H9 (cell line): ENCODE measurements around the gene FHOD1. TPM values are rescaled to one million over a fixed set of nuclear protein-coding genes. Genes with fewer than 3 reads are reported as not detected.

ENCODE experiments used
- DNase-seq: peaks from one replicate; pipeline ENCODE4 v3.0.0-alpha.2; 2017
- H2AFZ ChIP-seq: one replicate; pipeline ENCODE4 v1.6.1; 2013; ENCODE audit warnings: mild to moderate bottlenecking, low read length, control low read depth, moderate library complexity
- H2AK5ac ChIP-seq: 2 replicates; pipeline ENCODE4 v1.6.1; 2013; ENCODE audit warnings: low read length, control low read depth, mixed read lengths; ENCODE audit not compliant: insufficient read length
- H2BK120ac ChIP-seq: one replicate; pipeline ENCODE4 v1.6.1; 2013; ENCODE audit warnings: low read depth, mild to moderate bottlenecking, low read length, control low read depth, inconsistent platforms; ENCODE audit not compliant: poor library complexity, severe bottlenecking
- H2BK12ac ChIP-seq: 2 replicates; pipeline ENCODE4 v1.6.1; 2013; ENCODE audit warnings: low read length, control low read depth, mixed read lengths, low read depth; ENCODE audit not compliant: insufficient read length
- H2BK15ac ChIP-seq: 2 replicates; pipeline ENCODE4 v1.6.1; 2013; ENCODE audit warnings: low read depth, low read length, control low read depth
- H2BK20ac ChIP-seq: one replicate; pipeline ENCODE4 v1.6.1; 2013; ENCODE audit warnings: low read depth, mild to moderate bottlenecking, low read length, control low read depth, inconsistent platforms; ENCODE audit not compliant: poor library complexity, severe bottlenecking
- H2BK5ac ChIP-seq: 2 replicates; pipeline ENCODE4 v1.6.1; 2013; ENCODE audit warnings: low read length, control low read depth, mixed read lengths; ENCODE audit not compliant: insufficient read length
- H3K14ac ChIP-seq: 2 replicates; pipeline ENCODE4 v1.6.1; 2013; ENCODE audit warnings: low read length, control low read depth; ENCODE audit not compliant: insufficient read depth
- H3K18ac ChIP-seq: 2 replicates; pipeline ENCODE4 v1.6.1; 2013; ENCODE audit warnings: low read depth, mild to moderate bottlenecking, mixed read lengths, low read length, control low read depth; ENCODE audit not compliant: insufficient read length
- H3K23ac ChIP-seq: 2 replicates; pipeline ENCODE4 v1.6.1; 2013; ENCODE audit warnings: low read length, control low read depth, mixed read lengths, low read depth; ENCODE audit not compliant: insufficient read length
- H3K23me2 ChIP-seq: 2 replicates; pipeline ENCODE4 v1.6.1; 2013; ENCODE audit warnings: low read depth, mild to moderate bottlenecking, mixed read lengths, low read length, control low read depth; ENCODE audit not compliant: insufficient read length, poor library complexity, severe bottlenecking
- H3K27ac ChIP-seq: 2 replicates; pipeline ENCODE4 v1.5.1; 2013; ENCODE audit warnings: low read length, control low read depth, mixed read lengths, low read depth; ENCODE audit not compliant: insufficient read length
- H3K27me3 ChIP-seq: 2 replicates; pipeline ENCODE4 v1.6.1; 2013; ENCODE audit warnings: low read length, control low read depth, inconsistent platforms; ENCODE audit not compliant: insufficient read depth
- H3K4ac ChIP-seq: 2 replicates; pipeline ENCODE4 v1.6.1; 2013; ENCODE audit warnings: low read depth, mild to moderate bottlenecking, control low read depth, inconsistent platforms, low read length, moderate library complexity
- H3K4me1 ChIP-seq: 2 replicates; pipeline ENCODE4 v1.6.1; 2013; ENCODE audit warnings: low read length, control low read depth, inconsistent platforms; ENCODE audit not compliant: insufficient read depth
- H3K4me2 ChIP-seq: 2 replicates; pipeline ENCODE4 v1.6.1; 2013; ENCODE audit warnings: low read length, control low read depth, mixed read lengths; ENCODE audit not compliant: insufficient read length, insufficient read depth
- H3K56ac ChIP-seq: 2 replicates; pipeline ENCODE4 v1.6.1; 2013; ENCODE audit warnings: low read depth, mild to moderate bottlenecking, mixed read lengths, low read length, control low read depth; ENCODE audit not compliant: insufficient read length
- H3K79me1 ChIP-seq: 2 replicates; pipeline ENCODE4 v1.6.1; 2013; ENCODE audit warnings: low read depth, mild to moderate bottlenecking, moderate library complexity, low read length, control low read depth, inconsistent platforms; ENCODE audit not compliant: insufficient read depth, poor library complexity, severe bottlenecking
- H3K79me2 ChIP-seq: 2 replicates; pipeline ENCODE4 v1.6.1; 2013; ENCODE audit warnings: low read length, control low read depth, inconsistent platforms; ENCODE audit not compliant: insufficient read depth
- H3K9ac ChIP-seq: 2 replicates; pipeline ENCODE4 v1.6.1; 2013; ENCODE audit warnings: low read length, control low read depth, mixed read lengths; ENCODE audit not compliant: insufficient read length; ENCODE audit errors: extremely low read depth
- H3K9me3 ChIP-seq: one replicate; pipeline ENCODE4 v1.6.1; 2013; ENCODE audit warnings: low read depth, low read length, inconsistent platforms; ENCODE audit not compliant: control insufficient read depth
- H3T11ph ChIP-seq: one replicate; pipeline ENCODE4 v1.6.1; 2013; ENCODE audit warnings: mild to moderate bottlenecking, low read length, control low read depth, inconsistent platforms
- H4K20me1 ChIP-seq: one replicate; pipeline ENCODE4 v1.6.1; 2013; ENCODE audit not compliant: control insufficient read depth, insufficient read length, insufficient read depth
- H4K5ac ChIP-seq: 2 replicates; pipeline ENCODE4 v1.6.1; 2013; ENCODE audit warnings: low read depth, mild to moderate bottlenecking, mixed read lengths, low read length, control low read depth; ENCODE audit not compliant: insufficient read length
- H4K8ac ChIP-seq: replicated peaks from 2 replicates; pipeline ENCODE4 v1.6.1; 2013; ENCODE audit warnings: low read length, control low read depth, mixed read lengths, low read depth; ENCODE audit not compliant: insufficient read length
- H4K91ac ChIP-seq: 2 replicates; pipeline ENCODE4 v1.6.1; 2013; ENCODE audit warnings: low read depth, mild to moderate bottlenecking, moderate library complexity, mixed read lengths, low read length, control low read depth; ENCODE audit not compliant: insufficient read length
- H3K27ac Mint-ChIP-seq, 3 experiments: 2 replicates in 2 of 3; 3 replicates in 1 of 3; pipeline ENCODE4 v1.8.0; 2020 to 2021; ENCODE audit warnings: mixed read lengths in 3 of 3, mild to moderate bottlenecking in 1 of 3, moderate library complexity in 1 of 3
- H3K27me3 Mint-ChIP-seq: 2 replicates; pipeline ENCODE4 v1.8.0; 2021; ENCODE audit warnings: low read depth, mild to moderate bottlenecking, moderate library complexity, mixed read lengths
- H3K36me3 Mint-ChIP-seq, 3 experiments: 2 replicates in 2 of 3; 3 replicates in 1 of 3; pipeline ENCODE4 v1.8.0; 2020 to 2021; ENCODE audit warnings: low read depth in 3 of 3, mixed read lengths in 3 of 3; ENCODE audit not compliant: insufficient read depth in 1 of 3
- H3K4me1 Mint-ChIP-seq, 2 experiments: 2 replicates each; pipeline ENCODE4 v1.8.0; 2020; ENCODE audit warnings: mixed read lengths in 2 of 2
- H3K4me3 Mint-ChIP-seq, 2 experiments: 2 replicates in 1 of 2; 3 replicates in 1 of 2; pipeline ENCODE4 v1.8.0; 2020 to 2021; ENCODE audit warnings: mild to moderate bottlenecking in 2 of 2, mixed read lengths in 2 of 2, moderate library complexity in 1 of 2
- H3K9me3 Mint-ChIP-seq, 2 experiments: 2 replicates in 1 of 2; 3 replicates in 1 of 2; pipeline ENCODE4 v1.8.0; 2020; ENCODE audit warnings: mild to moderate bottlenecking in 2 of 2, mixed read lengths in 2 of 2, moderate library complexity in 1 of 2
- WGBS: extraction: QIAGEN DNeasy Blood & Tissue Kit; methylation state at CpG from one replicate; pipeline ENCODE4 v1.1.7; 2013; ENCODE audit warnings: missing lambda C conversion rate, low lambda C conversion rate, mixed read lengths; ENCODE audit not compliant: insufficient read length; ENCODE audit errors: extremely low coverage; 5-methylcytosine and 5-hydroxymethylcytosine counted together
- total RNA-seq: library from RNA; stranded (reverse); gene quantifications from 2 replicates; pipeline ENCODE4 v1.2.1, GENCODE V29; 2021
- TF ChIP-seq, protein P1 (sequence below): fragments of 200-600 bp; sonication (generic); conservative IDR thresholded peaks from 3 replicates; pipeline ENCODE4 v1.8.0; 2021; ENCODE audit warnings: antibody characterized with exemption, mild to moderate bottlenecking

Gene FHOD1
- total RNA-seq, 1 experiment from 2014 or later = 67.0 TPM

DNA sequence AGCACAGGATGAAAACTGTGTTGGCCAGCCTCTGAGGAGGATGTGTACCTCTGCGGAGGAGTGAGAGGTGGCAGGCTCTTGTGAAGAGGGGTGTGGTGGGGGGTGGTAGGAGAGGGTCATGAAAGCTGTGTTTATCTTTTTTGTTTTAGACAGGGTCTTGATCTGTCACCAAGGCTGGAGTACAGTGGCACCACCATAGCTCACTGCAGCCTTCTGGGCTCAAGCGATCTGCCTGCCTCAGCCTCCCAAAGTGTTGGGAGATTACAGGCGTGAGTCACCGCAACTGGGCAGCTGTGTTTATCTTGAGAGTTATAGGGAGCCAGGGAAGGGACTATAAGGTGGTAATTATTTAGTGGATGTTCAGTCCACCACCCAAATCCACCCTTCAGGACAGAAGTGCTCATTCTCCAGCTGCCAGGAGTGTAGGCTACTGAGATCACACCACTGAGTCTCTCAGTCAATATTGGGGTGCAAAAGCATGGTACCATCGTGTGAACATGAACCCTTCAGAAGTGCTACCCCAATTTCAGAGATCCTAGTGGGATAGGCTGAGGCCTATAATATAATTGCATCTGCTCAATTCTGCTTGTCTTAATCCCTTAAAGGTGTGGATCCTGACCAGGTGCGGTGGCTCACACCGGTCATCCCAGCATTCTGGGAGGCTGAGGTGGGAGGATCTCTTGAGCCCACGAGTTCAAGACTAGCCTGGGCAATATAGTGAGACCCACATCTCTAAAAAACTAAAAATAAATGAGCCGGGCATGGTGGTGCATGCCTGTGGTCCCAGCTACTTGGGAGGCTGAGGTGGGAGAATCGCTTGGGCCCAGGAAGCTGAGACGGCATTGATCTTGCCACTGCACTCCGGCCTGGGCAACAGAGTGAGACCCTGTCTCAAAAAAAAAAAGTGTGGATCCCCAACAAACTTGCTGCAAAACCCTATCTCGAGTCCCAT, 56.6 kb downstream of the FHOD1 start:
- no peak overlapping the region for H3K14ac ChIP-seq
- Mint-ChIP-seq H3K27ac (no peak overlapping the region), H3K36me3 (peaks cover 23 to 31% (median 29%) of the 10 kb centered on the region in 3 experiments), H3K27me3 (peaks cover 13% of the 10 kb centered on the region), H3K9me3 (no peaks in the 10 kb centered on the region; a peak in 1 of 5 replicates), H3K4me1 (peaks cover 24 to 36% of the 10 kb centered on the region in 2 experiments), H3K4me3 (peak overlapping the region in 1 of 2 experiments; percentile 93; a peak in 2 of 5 replicates)
- no peaks in the 10 kb centered on the region for H4K20me1 ChIP-seq
- H3K4ac ChIP-seq = no peak overlapping the region
- H2AFZ ChIP-seq = no peak overlapping the region
- no peaks in the 10 kb centered on the region for H3K9me3 ChIP-seq
- no peak overlapping the region for H2BK20ac ChIP-seq
- peaks cover 8% of the 10 kb centered on the region for H3K23me2 ChIP-seq
- no peak overlapping the region for H3T11ph ChIP-seq
- TF ChIP-seq, protein P1, sequence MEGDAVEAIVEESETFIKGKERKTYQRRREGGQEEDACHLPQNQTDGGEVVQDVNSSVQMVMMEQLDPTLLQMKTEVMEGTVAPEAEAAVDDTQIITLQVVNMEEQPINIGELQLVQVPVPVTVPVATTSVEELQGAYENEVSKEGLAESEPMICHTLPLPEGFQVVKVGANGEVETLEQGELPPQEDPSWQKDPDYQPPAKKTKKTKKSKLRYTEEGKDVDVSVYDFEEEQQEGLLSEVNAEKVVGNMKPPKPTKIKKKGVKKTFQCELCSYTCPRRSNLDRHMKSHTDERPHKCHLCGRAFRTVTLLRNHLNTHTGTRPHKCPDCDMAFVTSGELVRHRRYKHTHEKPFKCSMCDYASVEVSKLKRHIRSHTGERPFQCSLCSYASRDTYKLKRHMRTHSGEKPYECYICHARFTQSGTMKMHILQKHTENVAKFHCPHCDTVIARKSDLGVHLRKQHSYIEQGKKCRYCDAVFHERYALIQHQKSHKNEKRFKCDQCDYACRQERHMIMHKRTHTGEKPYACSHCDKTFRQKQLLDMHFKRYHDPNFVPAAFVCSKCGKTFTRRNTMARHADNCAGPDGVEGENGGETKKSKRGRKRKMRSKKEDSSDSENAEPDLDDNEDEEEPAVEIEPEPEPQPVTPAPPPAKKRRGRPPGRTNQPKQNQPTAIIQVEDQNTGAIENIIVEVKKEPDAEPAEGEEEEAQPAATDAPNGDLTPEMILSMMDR = no peak
- peaks cover 13% of the 10 kb centered on the region for H3K79me1 ChIP-seq
- no peak overlapping the region for H2BK15ac ChIP-seq
- no peak overlapping the region for H2BK120ac ChIP-seq
- no CpG with 5 or more reads among the region's 13 CpGs for WGBS
- no peak overlapping the region for H3K23ac ChIP-seq
- no peak overlapping the region for H3K27ac ChIP-seq
- no peak overlapping the region for H2BK5ac ChIP-seq
- H3K27me3 ChIP-seq = no peaks in the 10 kb centered on the region; the same call in none of the 2 replicates
- H4K91ac ChIP-seq = no peak overlapping the region
- no peak for DNase-seq
- peaks cover 1% of the 10 kb centered on the region; the same call in 1 of the 2 replicates for H3K4me1 ChIP-seq
- H4K8ac ChIP-seq = no peak overlapping the region
- H3K4me2 ChIP-seq = no peak overlapping the region
- H3K56ac ChIP-seq = no peak overlapping the region
- peaks cover 13% of the 10 kb centered on the region; the same call in 1 of the 2 replicates for H3K79me2 ChIP-seq
- no peak overlapping the region for H3K18ac ChIP-seq
- no peak overlapping the region for H2AK5ac ChIP-seq
- H4K5ac ChIP-seq = no peak overlapping the region
- H3K9ac ChIP-seq = no peak overlapping the region
- H2BK12ac ChIP-seq = no peak overlapping the region
